Measurements from ENCODE around the gene SULT1A2.

SULT1A2 gene

DNA sequence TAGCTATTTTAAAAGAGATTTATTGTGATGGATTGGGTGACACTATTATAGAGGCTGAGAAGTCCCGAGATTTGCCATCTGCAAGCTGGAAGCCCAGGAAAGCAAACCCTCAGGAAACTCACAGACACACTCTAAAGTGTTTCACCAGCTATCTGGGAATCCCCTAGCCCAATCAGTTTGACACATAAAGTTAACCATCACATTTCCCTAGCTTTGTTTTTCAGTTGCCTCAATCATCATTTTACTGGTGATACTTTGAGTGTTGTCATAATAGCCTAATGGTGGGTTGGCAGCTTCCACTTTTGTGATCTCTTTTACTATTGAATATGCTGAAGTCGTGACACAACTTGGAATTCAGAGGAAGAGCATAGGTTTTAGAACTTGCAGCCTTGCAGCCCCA, 41.3 kb downstream of the SULT1A2 start:
- TF ChIP-seq, protein P1, sequence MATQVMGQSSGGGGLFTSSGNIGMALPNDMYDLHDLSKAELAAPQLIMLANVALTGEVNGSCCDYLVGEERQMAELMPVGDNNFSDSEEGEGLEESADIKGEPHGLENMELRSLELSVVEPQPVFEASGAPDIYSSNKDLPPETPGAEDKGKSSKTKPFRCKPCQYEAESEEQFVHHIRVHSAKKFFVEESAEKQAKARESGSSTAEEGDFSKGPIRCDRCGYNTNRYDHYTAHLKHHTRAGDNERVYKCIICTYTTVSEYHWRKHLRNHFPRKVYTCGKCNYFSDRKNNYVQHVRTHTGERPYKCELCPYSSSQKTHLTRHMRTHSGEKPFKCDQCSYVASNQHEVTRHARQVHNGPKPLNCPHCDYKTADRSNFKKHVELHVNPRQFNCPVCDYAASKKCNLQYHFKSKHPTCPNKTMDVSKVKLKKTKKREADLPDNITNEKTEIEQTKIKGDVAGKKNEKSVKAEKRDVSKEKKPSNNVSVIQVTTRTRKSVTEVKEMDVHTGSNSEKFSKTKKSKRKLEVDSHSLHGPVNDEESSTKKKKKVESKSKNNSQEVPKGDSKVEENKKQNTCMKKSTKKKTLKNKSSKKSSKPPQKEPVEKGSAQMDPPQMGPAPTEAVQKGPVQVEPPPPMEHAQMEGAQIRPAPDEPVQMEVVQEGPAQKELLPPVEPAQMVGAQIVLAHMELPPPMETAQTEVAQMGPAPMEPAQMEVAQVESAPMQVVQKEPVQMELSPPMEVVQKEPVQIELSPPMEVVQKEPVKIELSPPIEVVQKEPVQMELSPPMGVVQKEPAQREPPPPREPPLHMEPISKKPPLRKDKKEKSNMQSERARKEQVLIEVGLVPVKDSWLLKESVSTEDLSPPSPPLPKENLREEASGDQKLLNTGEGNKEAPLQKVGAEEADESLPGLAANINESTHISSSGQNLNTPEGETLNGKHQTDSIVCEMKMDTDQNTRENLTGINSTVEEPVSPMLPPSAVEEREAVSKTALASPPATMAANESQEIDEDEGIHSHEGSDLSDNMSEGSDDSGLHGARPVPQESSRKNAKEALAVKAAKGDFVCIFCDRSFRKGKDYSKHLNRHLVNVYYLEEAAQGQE (IDR thresholded peaks at IDR 0.05; ENCODE audit: low read depth), result no peak
- TF ChIP-seq TEAD4 (IDR thresholded peaks at IDR 0.05) (no peak), EP300 (IDR thresholded peaks at IDR 0.05; ENCODE audit: borderline replicate concordance) (no peak), EGR1 (IDR thresholded peaks at IDR 0.05) (no peak), FOXM1 (IDR thresholded peaks at IDR 0.05; ENCODE audit: borderline replicate concordance, low read depth) (no peak), NFIC (IDR thresholded peaks at IDR 0.05) (no peak), CREB1 (IDR thresholded peaks at IDR 0.05; ENCODE audit: low read depth) (no peak), ZBTB7A (IDR thresholded peaks at IDR 0.05; ENCODE audit: low read depth) (no peak), TAF1 (IDR thresholded peaks at IDR 0.05; ENCODE audit: low read depth) (no peak), TCF12 (IDR thresholded peaks at IDR 0.05; ENCODE audit: low read depth) (no peak), CEBPB (IDR thresholded peaks at IDR 0.05) (no peak), RAD21 (IDR thresholded peaks at IDR 0.05; ENCODE audit: low read depth) (no peak), YY1 (IDR thresholded peaks at IDR 0.05; ENCODE audit: low read depth) (no peak)
- TF ChIP-seq, protein P2, sequence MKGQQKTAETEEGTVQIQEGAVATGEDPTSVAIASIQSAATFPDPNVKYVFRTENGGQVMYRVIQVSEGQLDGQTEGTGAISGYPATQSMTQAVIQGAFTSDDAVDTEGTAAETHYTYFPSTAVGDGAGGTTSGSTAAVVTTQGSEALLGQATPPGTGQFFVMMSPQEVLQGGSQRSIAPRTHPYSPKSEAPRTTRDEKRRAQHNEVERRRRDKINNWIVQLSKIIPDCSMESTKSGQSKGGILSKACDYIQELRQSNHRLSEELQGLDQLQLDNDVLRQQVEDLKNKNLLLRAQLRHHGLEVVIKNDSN (IDR thresholded peaks at IDR 0.05), result no peak
- TF ChIP-seq, protein P3, sequence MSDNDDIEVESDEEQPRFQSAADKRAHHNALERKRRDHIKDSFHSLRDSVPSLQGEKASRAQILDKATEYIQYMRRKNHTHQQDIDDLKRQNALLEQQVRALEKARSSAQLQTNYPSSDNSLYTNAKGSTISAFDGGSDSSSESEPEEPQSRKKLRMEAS (IDR thresholded peaks at IDR 0.05), result no peak

DNA sequence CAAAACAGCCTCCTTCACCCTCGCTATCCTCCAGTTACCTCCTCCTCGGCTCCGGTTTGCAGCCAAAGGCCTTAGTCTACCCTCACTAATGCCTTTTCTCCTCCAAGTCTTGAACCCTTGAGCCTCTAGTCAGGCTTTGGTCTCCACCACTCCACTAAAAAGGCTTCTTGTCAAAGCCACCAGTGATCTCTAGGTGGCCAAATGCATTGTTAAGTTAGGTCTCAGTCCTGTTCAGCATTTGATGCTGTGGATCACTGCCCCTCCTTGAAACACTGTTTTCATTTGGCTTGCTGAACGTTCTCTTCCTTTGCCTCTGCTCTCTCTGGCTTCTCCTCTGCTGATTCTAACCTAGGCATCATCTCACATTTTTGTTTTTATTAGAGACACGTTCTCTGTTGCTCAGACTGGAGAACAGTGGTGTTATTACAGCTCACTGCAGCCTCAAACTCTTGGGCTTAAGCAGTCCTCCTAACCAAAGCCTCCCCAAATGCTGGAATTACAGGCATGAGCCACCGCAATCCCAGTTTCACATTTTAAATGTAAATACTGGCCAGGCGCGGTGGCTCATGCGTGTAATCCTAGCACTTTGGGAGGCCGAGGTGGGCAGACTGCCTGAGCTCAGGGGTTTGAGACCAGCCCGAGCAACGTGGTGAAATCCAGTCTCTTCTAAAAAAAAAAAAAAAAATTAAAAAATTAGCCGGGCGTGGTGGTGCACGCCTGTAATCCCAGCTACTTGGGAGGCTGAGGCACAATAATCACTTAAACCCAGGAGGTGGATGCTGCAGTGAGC, 42.0 kb downstream of the SULT1A2 start:
- TF ChIP-seq EP300 (IDR thresholded peaks at IDR 0.05; ENCODE audit: borderline replicate concordance) (no peak), TEAD4 (IDR thresholded peaks at IDR 0.05) (no peak), TCF12 (IDR thresholded peaks at IDR 0.05; ENCODE audit: low read depth) (no peak), ZBTB7A (IDR thresholded peaks at IDR 0.05; ENCODE audit: low read depth) (no peak), EGR1 (IDR thresholded peaks at IDR 0.05) (no peak), NFIC (IDR thresholded peaks at IDR 0.05) (no peak), TAF1 (IDR thresholded peaks at IDR 0.05; ENCODE audit: low read depth) (no peak), RAD21 (IDR thresholded peaks at IDR 0.05; ENCODE audit: low read depth) (no peak), YY1 (IDR thresholded peaks at IDR 0.05; ENCODE audit: low read depth) (no peak), FOXM1 (IDR thresholded peaks at IDR 0.05; ENCODE audit: borderline replicate concordance, low read depth) (no peak)
- TF ChIP-seq, protein P1 (IDR thresholded peaks at IDR 0.05; ENCODE audit: low read depth), result no peak
- TF ChIP-seq, protein P3 (IDR thresholded peaks at IDR 0.05), result no peak

DNA sequence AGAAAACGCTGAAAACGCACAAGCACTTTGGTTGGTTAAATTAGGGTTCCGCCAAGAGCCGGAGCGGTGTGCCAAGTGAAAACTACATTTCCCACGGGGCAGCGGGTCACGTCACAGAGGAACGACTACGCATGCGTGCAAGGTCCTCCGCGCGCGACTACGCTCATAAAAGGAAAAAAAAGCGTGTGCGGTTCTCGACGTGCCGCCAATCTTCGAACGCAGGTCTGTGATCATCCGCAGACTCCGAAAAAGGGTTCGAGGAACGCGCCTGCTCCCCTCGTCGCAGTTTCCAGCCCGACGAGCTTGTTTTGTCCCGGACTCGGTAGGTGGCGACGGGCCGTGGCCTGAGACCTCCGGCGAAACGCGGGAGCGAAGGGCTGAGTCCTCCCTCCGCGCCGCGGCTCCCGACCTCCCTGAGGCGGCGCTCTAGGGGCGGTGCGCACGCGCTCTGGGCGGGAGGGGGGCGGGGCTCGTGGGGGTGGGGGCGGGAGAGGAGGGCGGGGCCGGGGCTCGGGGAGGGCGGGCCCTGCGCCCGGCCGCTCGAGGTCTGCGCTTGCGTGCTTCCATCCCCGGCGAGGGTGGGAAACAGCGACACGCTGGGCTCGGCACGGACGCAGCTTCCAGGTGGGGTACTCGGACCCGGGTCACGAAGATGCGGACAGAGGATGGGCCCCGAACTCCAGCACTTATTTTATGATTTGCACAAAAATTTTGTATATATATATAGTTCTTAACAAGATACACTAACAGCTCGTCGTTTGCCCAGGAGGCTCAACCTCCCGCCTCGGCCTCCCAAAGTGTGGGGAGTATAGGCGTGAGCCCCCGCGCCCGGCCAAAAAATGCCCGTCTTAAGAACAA, 42.8 kb downstream of the SULT1A2 start, which contains the start of gene SGF29:
SGF29 (plus strand) TSS at position 145 of the 858 bp plus-strand sequence. CDS start 27,150 bp downstream, outside the sequence.
- no peak; the same call in 1 of the 2 replicates for TF ChIP-seq EGR1 (IDR thresholded peaks at IDR 0.05)
- no peak for TF ChIP-seq FOXM1 (IDR thresholded peaks at IDR 0.05; ENCODE audit: borderline replicate concordance, low read depth)
- TF ChIP-seq EP300 (IDR thresholded peaks at IDR 0.05; ENCODE audit: borderline replicate concordance), result no peak
- TF ChIP-seq, protein P1 (IDR thresholded peaks at IDR 0.05; ENCODE audit: low read depth), result no peak
- peak; percentile 70; the same call in 1 of the 2 replicates for TF ChIP-seq TCF12 (IDR thresholded peaks at IDR 0.05; ENCODE audit: low read depth)
- TF ChIP-seq TAF1 (IDR thresholded peaks at IDR 0.05; ENCODE audit: low read depth), result peak; percentile 70
- TF ChIP-seq TEAD4 (IDR thresholded peaks at IDR 0.05), result no peak
- peak; percentile 80 for TF ChIP-seq CREB1 (IDR thresholded peaks at IDR 0.05; ENCODE audit: low read depth)
- no peak for TF ChIP-seq CEBPB (IDR thresholded peaks at IDR 0.05)
- TF ChIP-seq, protein P3 (IDR thresholded peaks at IDR 0.05), result peak; percentile 90
- TF ChIP-seq, protein P2 (IDR thresholded peaks at IDR 0.05), result no peak; the same call in 1 of the 2 replicates
- TF ChIP-seq YY1 (IDR thresholded peaks at IDR 0.05; ENCODE audit: low read depth), result 0 out of 2 replicates have a peak, but pooled peaks have one; percentile 29
- TF ChIP-seq RAD21 (IDR thresholded peaks at IDR 0.05; ENCODE audit: low read depth), result no peak; the same call in 1 of the 2 replicates
- TF ChIP-seq NFIC (IDR thresholded peaks at IDR 0.05), result 0 out of 2 replicates have a peak, but pooled peaks have one; percentile 17
- peak; percentile 40; the same call in 1 of the 2 replicates for TF ChIP-seq ZBTB7A (IDR thresholded peaks at IDR 0.05; ENCODE audit: low read depth)

All from Ishikawa (cell line).